Embryonic facial prominence (tissue), 1 donor: Measurements from ENCODE around the gene FAM131B.

Experiments used
- DNase-seq: peaks from one replicate; pipeline ENCODE4 v3.0.0-alpha.2; 2016; ENCODE audit errors: extremely low spot score

FAM131B gene

GRCh38 chr7:143322760-143323633 lies 39.5 kb downstream of the FAM131B start:
- DNase-seq, result no peak

- no peak for DNase-seq
These were observed 40.8 kb downstream of the FAM131B start for GRCh38 chr7:143321734-143322133.

DNA sequence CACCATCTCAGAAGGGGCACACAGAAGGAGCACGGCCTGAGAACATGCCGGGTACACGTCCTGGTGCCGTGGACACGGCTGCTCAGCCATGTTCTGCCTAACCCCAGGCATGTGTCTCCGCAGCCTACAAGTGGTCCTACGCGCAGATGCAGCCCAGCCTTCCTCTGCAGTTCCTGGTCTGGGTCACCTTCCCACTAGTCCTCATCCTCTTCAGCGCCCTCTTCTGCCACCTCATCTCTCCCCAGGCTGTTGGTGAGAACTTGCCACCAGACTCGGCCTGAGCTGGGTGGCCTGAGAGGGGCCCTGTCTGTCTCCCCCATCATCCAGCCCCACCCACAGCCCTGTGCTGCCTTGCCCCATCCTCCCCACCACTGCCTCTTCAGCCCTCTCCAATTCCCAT lies 41.3 kb downstream of the FAM131B start:
- no peak for DNase-seq

- DNase-seq, result no peak
These were observed 41.9 kb downstream of the FAM131B start for GRCh38 chr7:143320620-143321019.

DNA sequence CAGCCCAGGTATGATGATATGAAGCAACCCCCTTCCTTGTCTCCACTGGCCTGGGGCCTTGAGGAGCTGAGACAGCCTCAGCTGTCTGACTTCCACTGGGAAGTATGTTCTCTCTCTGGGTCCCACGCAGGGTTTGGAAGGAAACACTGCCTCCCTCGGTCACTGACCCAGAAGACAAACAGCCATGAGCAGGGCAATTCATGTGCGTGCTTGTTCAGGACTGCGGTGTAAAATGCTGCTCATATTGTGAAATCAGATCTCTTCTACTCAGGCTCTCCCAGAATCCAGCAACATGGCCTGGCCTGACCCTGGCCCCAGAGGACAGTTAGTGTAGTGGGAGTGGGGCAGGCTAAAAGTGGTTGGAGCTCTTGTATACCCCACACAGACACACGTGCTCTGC lies 43.9 kb downstream of the FAM131B start:
- no peak for DNase-seq

- DNase-seq, result no peak
These were observed 46.0 kb downstream of the FAM131B start for GRCh38 chr7:143316492-143316891.

DNA sequence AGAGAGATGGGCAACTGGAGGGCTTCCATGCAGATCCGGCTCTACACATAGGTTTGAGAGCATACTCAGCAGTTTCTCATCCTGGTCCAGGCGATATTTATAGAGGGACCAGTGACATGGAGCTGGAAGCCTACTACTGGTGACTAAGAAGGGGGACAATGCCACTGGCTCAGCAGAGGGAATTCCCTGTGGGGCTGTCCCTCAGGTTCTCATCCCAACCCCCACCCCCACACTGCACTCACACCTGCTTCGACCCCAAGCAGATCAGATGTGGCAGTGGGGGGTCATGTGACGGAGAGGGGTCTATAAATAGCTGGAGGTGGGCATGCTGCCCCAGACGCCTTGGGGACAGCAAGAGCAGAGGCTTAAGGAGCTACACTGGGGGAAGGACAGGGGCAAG lies 46.7 kb downstream of the FAM131B start, which contains the start of gene CLCN1:
Gene CLCN1, plus strand, starts transcription at position 336 of the 400 bp plus-strand sequence. CDS start 102 bp downstream, outside the sequence.
- DNase-seq, result no peak

DNA sequence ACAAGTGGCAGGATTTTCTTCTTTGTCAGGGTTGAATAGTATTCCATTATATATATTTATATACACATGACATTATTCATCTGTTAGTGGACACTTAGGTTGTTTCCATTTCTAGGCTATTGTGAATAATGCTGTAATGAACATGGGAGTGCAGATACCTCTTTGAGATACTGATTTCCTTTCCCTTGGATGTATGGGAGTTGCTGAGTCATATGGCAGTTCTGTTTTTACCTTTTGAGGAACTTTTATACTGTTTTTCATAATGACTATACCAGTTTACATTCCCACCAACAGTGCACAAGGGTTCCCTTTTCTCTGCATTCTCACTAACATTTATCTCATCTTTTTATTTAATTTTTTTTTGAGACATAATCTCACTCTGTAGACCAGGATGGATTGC lies 48.4 kb downstream of the FAM131B start:
- DNase-seq, result no peak

- no peak for DNase-seq
These were observed 53.9 kb downstream of the FAM131B start for GRCh38 chr7:143308632-143309031.

DNA sequence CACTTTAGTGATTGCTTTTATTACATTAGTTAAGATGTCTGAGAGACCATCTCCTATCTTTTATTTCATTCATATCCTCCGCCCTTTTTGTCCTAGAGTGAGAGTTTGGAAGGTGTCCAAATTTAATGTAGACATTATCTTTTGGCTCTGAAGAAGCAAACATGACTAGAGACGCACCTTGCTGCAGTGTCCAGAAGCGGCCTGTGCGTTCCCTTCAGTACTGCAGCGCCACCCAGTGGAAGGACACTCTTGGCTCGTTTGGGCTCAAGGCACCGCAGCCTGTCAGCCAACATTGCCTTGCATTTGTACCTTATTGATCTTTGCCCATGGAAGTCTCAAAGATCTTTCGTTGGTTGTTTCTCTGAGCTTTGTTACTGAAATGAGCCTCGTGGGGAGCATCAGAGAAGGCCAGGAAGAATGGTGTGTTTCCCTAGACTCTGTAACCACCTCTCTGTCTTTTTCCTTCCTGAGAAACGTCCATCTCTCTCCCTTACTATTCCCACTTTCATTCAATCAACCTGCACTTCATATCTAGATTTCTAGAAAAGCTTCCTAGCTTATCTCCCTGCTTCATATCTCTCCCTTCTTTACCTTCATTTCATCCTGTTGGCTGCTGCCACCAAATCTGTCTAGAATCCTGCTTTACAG lies 57.0 kb downstream of the FAM131B start:
- no peak for DNase-seq

GRCh38 chr7:143304938-143305337 lies 57.6 kb downstream of the FAM131B start:
- DNase-seq, result no peak

GRCh38 chr7:143303733-143304132 lies 58.8 kb downstream of the FAM131B start:
- DNase-seq, result no peak
